ENCODE data around the gene ZYX.

Gene ZYX

GRCh38 chr7:143394068-143394467, 12.9 kb downstream of the ZYX start:
- TF ChIP-seq CTCF (IDR thresholded peaks at IDR 0.05; ENCODE audit: low read depth, low read length): no peak
- DNase-seq (ENCODE audit: low read depth in 2 of 2): peak in 1 of 2 donors; percentile 46
- H3K4me3 ChIP-seq (replicated peaks in 1 of 2; ENCODE audit: low read depth in 2 of 2, low read length in 2 of 2): no peak overlapping the region

- no peak overlapping the region for H3K4me3 ChIP-seq (replicated peaks in 1 of 2; ENCODE audit: low read depth in 2 of 2, low read length in 2 of 2)
These were observed 13.6 kb downstream of the ZYX start for GRCh38 chr7:143394777-143395176.

DNA sequence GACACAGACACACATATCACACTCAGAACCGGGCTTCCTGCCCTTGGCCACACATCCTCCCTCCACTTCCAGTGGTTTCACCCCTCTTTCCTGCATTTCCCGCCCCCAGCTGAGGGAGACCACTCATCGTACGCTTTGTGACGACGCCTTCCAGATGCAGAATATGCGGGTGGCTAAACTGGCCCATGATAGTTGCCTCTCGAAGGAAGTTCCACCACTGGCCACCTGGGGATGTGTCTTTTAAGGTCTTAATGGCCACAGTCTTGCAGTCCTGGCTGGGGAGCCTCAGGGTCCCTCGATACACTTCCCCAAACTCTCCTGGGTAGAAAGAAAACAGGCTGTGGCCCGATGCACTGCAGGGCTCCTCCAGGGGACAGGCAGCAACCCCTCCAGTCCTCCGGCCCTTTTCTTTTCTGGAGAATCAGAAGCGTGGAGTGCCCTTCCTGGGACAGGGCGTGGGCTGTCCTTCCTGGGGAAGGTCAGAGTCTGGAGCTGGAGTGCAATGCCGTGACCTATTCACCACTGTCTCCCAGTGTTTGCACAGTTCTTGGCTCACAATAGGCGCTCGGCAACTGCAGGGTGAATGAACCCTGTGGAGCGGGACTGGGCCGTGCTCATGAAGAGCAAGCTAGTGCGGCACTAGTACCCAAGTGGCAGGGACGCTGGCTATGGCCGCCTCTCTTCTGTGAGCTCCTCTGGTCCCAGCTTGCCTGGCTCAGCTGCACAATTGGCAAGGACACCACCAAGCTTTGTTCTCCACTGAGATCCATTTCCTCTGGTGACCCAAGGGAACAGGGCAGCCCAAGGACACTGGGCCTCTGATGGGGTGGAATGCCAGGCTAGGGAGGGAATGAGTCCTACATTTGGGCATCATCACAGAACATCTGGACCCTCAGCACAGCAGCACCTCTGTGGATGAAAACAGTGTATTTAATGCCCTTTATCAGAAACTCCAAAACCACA, 14.3 kb downstream of the ZYX start:
- H3K4me3 ChIP-seq (replicated peaks in 1 of 2; ENCODE audit: low read depth in 2 of 2, low read length in 2 of 2): no peak overlapping the region
- peak; percentile 36 for TF ChIP-seq CTCF (IDR thresholded peaks at IDR 0.05; ENCODE audit: low read depth, low read length)
- peak in 1 of 2 donors; percentile 48 for DNase-seq (ENCODE audit: low read depth in 2 of 2)

More at GRCh38 chr7:143394777-143395176, 13.6 kb downstream of the ZYX start:
- no peak for TF ChIP-seq CTCF (IDR thresholded peaks at IDR 0.05; ENCODE audit: low read depth, low read length)
- peak in 1 of 2 donors; percentile 23 for DNase-seq (ENCODE audit: low read depth in 2 of 2)

DNA sequence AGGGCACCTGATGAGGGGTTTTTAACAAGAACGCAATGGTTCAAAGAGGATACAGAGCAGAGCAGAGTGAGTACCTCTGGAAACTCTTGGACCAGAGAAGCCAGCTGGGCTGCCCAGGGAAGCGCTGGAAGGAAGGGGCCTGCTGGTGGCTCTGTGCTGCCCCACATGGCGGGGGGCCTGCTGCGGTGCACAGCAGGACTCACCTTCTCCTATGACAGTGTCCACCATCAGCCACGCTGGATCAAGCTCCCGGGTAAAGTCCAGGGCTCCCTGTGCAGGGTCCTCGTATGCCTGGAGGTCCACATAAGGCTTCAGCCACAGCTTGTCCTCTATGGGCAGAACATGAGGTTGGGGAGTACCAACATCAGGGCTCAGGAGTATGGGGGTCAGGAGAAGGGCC, 15.0 kb downstream of the ZYX start:
- no peak overlapping the region for H3K4me3 ChIP-seq (replicated peaks in 1 of 2; ENCODE audit: low read depth in 2 of 2, low read length in 2 of 2)
- no peak for TF ChIP-seq CTCF (IDR thresholded peaks at IDR 0.05; ENCODE audit: low read depth, low read length)
- no peak for DNase-seq (ENCODE audit: low read depth in 2 of 2)

GRCh38 chr7:143396625-143397556, 15.7 kb downstream of the ZYX start:
- peak in 1 of 2 donors; percentile 43 for DNase-seq (ENCODE audit: low read depth in 2 of 2)

More at GRCh38 chr7:143396625-143397556, 15.7 kb downstream of the ZYX start:
- no peak overlapping the region for H3K4me3 ChIP-seq (replicated peaks in 1 of 2; ENCODE audit: low read depth in 2 of 2, low read length in 2 of 2)
- TF ChIP-seq CTCF (IDR thresholded peaks at IDR 0.05; ENCODE audit: low read depth, low read length): no peak
